Measurements from ENCODE around the gene CFAP300. TPM values are rescaled to one million over a fixed set of nuclear protein-coding genes. Genes with fewer than 3 reads are reported as not detected.
A peak's percentile ranks its signal among the peaks of the same experiment; 100 is the strongest.

Gene CFAP300
- total RNA-seq: not detected

GRCh38 chr11:102047305-102047924 is at the start of gene CFAP300:
CFAP300 (plus strand) TSS chr11:102047437; CDS start chr11:102047471, 34 bp downstream.
- peak within 1 kb of the TSS; percentile 56 for H3K4me3 Mint-ChIP-seq
- peaks cover 28 to 31% of the 10 kb centered on the region in 2 donors for H3K27me3 Mint-ChIP-seq
- H3K9me3 Mint-ChIP-seq: no peaks in the 10 kb centered on the region
- H3K27ac Mint-ChIP-seq: no peak within 1 kb of the TSS
- ATAC-seq: peak; percentile 67 to 68
- DNase-seq (ENCODE audit: low spot score): no peak
- H3K4me1 Mint-ChIP-seq (ENCODE audit: low read depth in 2 of 2): peaks cover 0 to 7% of the 10 kb centered on the region in 2 donors
- no peaks in the 10 kb centered on the region for H3K36me3 Mint-ChIP-seq

DNA sequence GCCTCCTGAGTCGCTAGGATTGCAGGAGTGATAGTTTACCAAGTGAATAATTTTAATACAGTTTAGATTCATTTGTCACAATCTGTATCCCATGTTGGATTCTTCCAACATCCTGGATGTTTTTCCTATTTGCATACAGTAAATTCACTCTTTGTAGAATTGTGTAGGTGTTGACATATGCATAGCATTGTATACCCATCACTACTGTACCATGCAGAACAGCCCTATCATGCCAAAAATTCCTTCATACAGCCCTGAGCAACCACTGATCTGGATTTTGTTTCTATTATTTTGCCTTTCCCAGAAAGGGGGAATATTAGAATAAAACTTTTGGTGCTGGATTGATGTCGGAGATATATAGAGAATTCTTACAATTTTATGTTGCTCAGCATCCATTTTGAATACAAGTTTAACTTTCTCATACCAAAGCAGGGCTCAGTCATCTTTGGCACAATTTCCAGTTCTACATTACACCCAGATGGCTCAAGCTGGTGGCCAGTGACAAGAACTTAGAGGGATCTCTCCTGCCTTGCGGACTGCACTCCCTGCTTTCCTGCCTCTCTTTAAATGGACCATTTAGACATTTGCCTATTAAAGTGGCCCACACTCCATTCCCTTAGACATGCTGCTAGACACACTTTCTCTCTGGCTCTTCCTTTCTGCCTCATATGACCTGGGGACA is 45.4 kb upstream of the CFAP300 start:
- H3K27me3 Mint-ChIP-seq: no peaks in the 10 kb centered on the region
- DNase-seq (ENCODE audit: low spot score) (no peak), ATAC-seq (no peak)
- no peaks in the 10 kb centered on the region for H3K4me1 Mint-ChIP-seq (ENCODE audit: low read depth in 2 of 2)
- no peaks in the 10 kb centered on the region for H3K36me3 Mint-ChIP-seq
- no peak overlapping the region for H3K27ac Mint-ChIP-seq
- H3K4me3 Mint-ChIP-seq: no peak overlapping the region
- no peaks in the 10 kb centered on the region for H3K9me3 Mint-ChIP-seq

GRCh38 chr11:102004220-102004619 is 43.0 kb upstream of the CFAP300 start:
- no peaks in the 10 kb centered on the region for H3K4me1 Mint-ChIP-seq (ENCODE audit: low read depth in 2 of 2)
- H3K27me3 Mint-ChIP-seq: no peaks in the 10 kb centered on the region
- H3K9me3 Mint-ChIP-seq: no peaks in the 10 kb centered on the region
- H3K36me3 Mint-ChIP-seq: no peaks in the 10 kb centered on the region
- no peak overlapping the region for H3K4me3 Mint-ChIP-seq
- no peak overlapping the region for H3K27ac Mint-ChIP-seq
- DNase-seq (ENCODE audit: low spot score): no peak
- ATAC-seq: no peak

DNA sequence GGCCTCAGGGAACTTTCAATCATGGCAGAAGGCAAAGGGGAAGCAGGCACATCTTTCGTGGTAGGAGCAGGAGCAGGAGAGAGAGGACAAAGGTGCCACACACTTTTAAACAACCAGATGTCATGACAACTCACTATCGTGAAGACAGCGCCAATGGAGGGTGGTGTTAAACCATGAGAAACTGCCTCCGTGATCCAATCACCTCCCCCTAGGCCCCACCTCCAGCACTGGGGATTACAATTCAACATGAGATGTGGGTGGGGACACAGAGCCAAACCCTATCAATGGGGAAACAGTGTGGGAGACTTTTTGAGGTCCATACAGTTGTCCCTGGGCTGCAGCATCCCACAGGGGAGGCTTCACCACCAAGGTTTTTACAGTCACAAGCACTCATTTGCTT is 41.9 kb upstream of the CFAP300 start:
- Mint-ChIP-seq H3K9me3 (no peaks in the 10 kb centered on the region), H3K4me3 (no peak overlapping the region), H3K4me1 (ENCODE audit: low read depth in 2 of 2) (no peaks in the 10 kb centered on the region), H3K27ac (no peak overlapping the region), H3K36me3 (no peaks in the 10 kb centered on the region), H3K27me3 (peaks cover 6 to 8% of the 10 kb centered on the region in 2 donors)
- DNase-seq (ENCODE audit: low spot score) (no peak), ATAC-seq (no peak)

GRCh38 chr11:102006835-102007566 is 40.2 kb upstream of the CFAP300 start:
- Mint-ChIP-seq H3K36me3 (no peaks in the 10 kb centered on the region), H3K4me3 (no peak overlapping the region), H3K9me3 (no peaks in the 10 kb centered on the region), H3K27ac (no peak overlapping the region), H3K4me1 (ENCODE audit: low read depth in 2 of 2) (no peaks in the 10 kb centered on the region), H3K27me3 (peaks cover 6 to 9% of the 10 kb centered on the region in 2 donors)
- DNase-seq (ENCODE audit: low spot score) (no peak), ATAC-seq (no peak)

- H3K27me3 Mint-ChIP-seq: peaks cover 12 to 16% of the 10 kb centered on the region in 2 donors
- H3K9me3 Mint-ChIP-seq: no peaks in the 10 kb centered on the region
- no peak overlapping the region for H3K4me3 Mint-ChIP-seq
- no peaks in the 10 kb centered on the region for H3K4me1 Mint-ChIP-seq (ENCODE audit: low read depth in 2 of 2)
- no peak for DNase-seq (ENCODE audit: low spot score)
- ATAC-seq: no peak
- no peak overlapping the region for H3K27ac Mint-ChIP-seq
- no peaks in the 10 kb centered on the region for H3K36me3 Mint-ChIP-seq
Observed at GRCh38 chr11:102007567-102008437, 39.4 kb upstream of the CFAP300 start.

- H3K4me3 Mint-ChIP-seq: no peak overlapping the region
- DNase-seq (ENCODE audit: low spot score) (no peak), ATAC-seq (no peak)
- no peak overlapping the region for H3K27ac Mint-ChIP-seq
- H3K27me3 Mint-ChIP-seq: peaks cover 22 to 27% of the 10 kb centered on the region in 2 donors
- H3K4me1 Mint-ChIP-seq (ENCODE audit: low read depth in 2 of 2): no peaks in the 10 kb centered on the region
- H3K36me3 Mint-ChIP-seq: no peaks in the 10 kb centered on the region
- no peaks in the 10 kb centered on the region for H3K9me3 Mint-ChIP-seq
Observed at GRCh38 chr11:102010776-102011494, 36.3 kb upstream of the CFAP300 start.

GRCh38 chr11:102012946-102013345 is 34.3 kb upstream of the CFAP300 start:
- Mint-ChIP-seq H3K36me3 (no peaks in the 10 kb centered on the region), H3K9me3 (no peaks in the 10 kb centered on the region), H3K27me3 (peaks cover 25 to 27% of the 10 kb centered on the region in 2 donors), H3K4me1 (ENCODE audit: low read depth in 2 of 2) (no peaks in the 10 kb centered on the region), H3K27ac (no peak overlapping the region), H3K4me3 (no peak overlapping the region)
- DNase-seq (ENCODE audit: low spot score): no peak
- no peak for ATAC-seq

- DNase-seq (ENCODE audit: low spot score) (no peak), ATAC-seq (no peak)
- no peaks in the 10 kb centered on the region for H3K4me1 Mint-ChIP-seq (ENCODE audit: low read depth in 2 of 2)
- no peaks in the 10 kb centered on the region for H3K36me3 Mint-ChIP-seq
- no peak overlapping the region for H3K4me3 Mint-ChIP-seq
- peaks cover 24% of the 10 kb centered on the region in 2 donors for H3K27me3 Mint-ChIP-seq
- no peaks in the 10 kb centered on the region for H3K9me3 Mint-ChIP-seq
- no peak overlapping the region for H3K27ac Mint-ChIP-seq
Observed at GRCh38 chr11:102014756-102015155, 32.5 kb upstream of the CFAP300 start.

DNA sequence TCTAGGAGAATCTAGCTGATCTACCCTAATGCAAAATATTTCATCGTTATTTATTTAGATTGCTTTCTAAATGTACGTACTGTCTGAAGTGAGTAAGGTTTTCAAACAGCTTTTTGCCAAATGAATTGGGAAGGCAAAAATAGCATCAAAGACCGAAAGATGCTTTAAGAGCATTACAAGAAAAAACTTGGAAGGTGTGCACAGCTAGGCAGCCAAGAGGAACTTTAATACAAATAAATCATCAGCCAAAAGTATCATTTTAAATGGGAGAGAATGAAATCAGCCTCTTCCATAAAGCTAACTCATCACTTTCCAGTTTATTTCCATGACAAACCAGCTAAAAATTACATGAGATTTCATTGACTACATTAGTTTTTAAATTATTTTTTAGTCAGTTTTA is 30.2 kb upstream of the CFAP300 start:
- H3K27ac Mint-ChIP-seq: no peak overlapping the region
- H3K27me3 Mint-ChIP-seq: peaks cover 22 to 25% of the 10 kb centered on the region in 2 donors

DNA sequence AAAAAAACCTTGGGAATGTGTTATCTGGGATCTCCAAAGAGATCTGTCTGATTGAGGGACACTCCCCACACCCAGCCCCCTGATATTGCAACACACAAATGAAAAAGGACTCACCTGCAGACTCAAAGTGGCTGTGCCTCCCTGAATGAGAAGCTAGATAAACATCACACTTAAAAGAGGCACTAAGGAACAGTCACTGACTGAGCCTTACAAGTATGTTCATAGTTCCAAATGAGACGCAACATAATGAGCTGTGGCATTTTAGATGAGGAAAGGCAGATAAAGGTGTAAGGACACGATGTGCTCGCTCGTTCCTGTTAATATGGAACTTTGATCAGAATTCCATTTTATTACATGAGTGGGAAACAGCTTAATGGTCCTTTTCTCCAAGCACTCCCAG is 21.0 kb upstream of the CFAP300 start:
- H3K27ac Mint-ChIP-seq: no peak overlapping the region
- H3K4me3 Mint-ChIP-seq: no peak overlapping the region
- no peaks in the 10 kb centered on the region for H3K4me1 Mint-ChIP-seq (ENCODE audit: low read depth in 2 of 2)
- DNase-seq (ENCODE audit: low spot score): no peak
- H3K27me3 Mint-ChIP-seq: peaks cover 13 to 30% of the 10 kb centered on the region in 2 donors
- no peaks in the 10 kb centered on the region for H3K36me3 Mint-ChIP-seq
- H3K9me3 Mint-ChIP-seq: no peaks in the 10 kb centered on the region
- no peak for ATAC-seq

More for the DNA sequence above, 30.2 kb upstream of the CFAP300 start:
- Mint-ChIP-seq H3K36me3 (no peaks in the 10 kb centered on the region), H3K4me3 (no peak overlapping the region), H3K9me3 (no peaks in the 10 kb centered on the region), H3K4me1 (ENCODE audit: low read depth in 2 of 2) (no peaks in the 10 kb centered on the region)
- ATAC-seq (no peak), DNase-seq (ENCODE audit: low spot score) (no peak)

GRCh38 chr11:102026959-102027358 is 20.3 kb upstream of the CFAP300 start:
- ATAC-seq: no peak
- Mint-ChIP-seq H3K27ac (no peak overlapping the region), H3K36me3 (no peaks in the 10 kb centered on the region), H3K4me1 (ENCODE audit: low read depth in 2 of 2) (no peaks in the 10 kb centered on the region), H3K9me3 (no peaks in the 10 kb centered on the region), H3K27me3 (peaks cover 13 to 30% of the 10 kb centered on the region in 2 donors), H3K4me3 (no peak overlapping the region)
- no peak for DNase-seq (ENCODE audit: low spot score)

DNA sequence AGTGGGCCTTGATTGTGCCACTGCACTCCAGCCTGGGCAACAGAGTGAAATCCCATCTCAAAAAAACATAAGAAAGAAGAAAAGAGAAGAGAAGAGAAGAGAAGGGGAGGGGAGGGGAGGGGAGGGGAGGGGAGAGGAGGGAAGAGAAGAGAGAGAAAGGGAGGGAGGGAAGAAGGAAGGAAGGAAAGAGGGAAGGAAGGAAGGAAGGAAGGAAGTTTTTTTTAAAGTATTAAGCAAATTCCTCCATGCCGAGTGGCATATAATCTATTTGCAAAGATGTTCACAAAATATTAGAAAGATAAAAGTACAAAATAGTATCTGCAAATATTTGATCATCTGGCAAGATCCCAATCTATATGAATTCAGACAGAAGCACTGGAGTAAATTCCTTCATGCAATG is 10.5 kb upstream of the CFAP300 start:
- Mint-ChIP-seq H3K4me1 (ENCODE audit: low read depth in 2 of 2) (no peaks in the 10 kb centered on the region), H3K27me3 (peaks cover 2 to 16% of the 10 kb centered on the region in 2 donors), H3K9me3 (peaks cover 3% of the 10 kb centered on the region), H3K36me3 (no peaks in the 10 kb centered on the region), H3K27ac (no peak overlapping the region), H3K4me3 (no peak overlapping the region)
- ATAC-seq (no peak), DNase-seq (ENCODE audit: low spot score) (no peak)

Measured in natural killer cell treated with Interleukin-12 subunit alpha and Interleukin-12 subunit beta and Interleukin-15 and Interleukin-18, amount 100 ng/mL, for 72 hours (primary cell).